Stimulated activated CD8-positive, alpha-beta memory T cell treated with anti-CD3 and anti-CD28 coated beads, Interleukin-7, amount 100 ng/mL, for 24 hours (primary cell): Measurements from ENCODE around the gene TXNRD1.
"Not testable (repeated sequence)": the region's sequence is repeated elsewhere in the genome, so short reads cannot be mapped to it uniquely, and the experiment has no call there.

ENCODE experiments used
- DNase-seq: peaks from one replicate; pipeline ENCODE4 v3.0.0-alpha.2; 2020; ENCODE audit warnings: low read depth

The TXNRD1 gene

GRCh38 chr12:104242546-104243206 is 27.1 kb downstream of the TXNRD1 start:
- no peak for DNase-seq

- no peak for DNase-seq
Observed at GRCh38 chr12:104243551-104243950, 28.0 kb downstream of the TXNRD1 start.

- no peak for DNase-seq
Observed at GRCh38 chr12:104243971-104244370, 28.4 kb downstream of the TXNRD1 start.

- DNase-seq = no peak
Observed at GRCh38 chr12:104247698-104248097, 32.1 kb downstream of the TXNRD1 start.

- no peak for DNase-seq
Observed at GRCh38 chr12:104248444-104248843, 32.9 kb downstream of the TXNRD1 start.

GRCh38 chr12:104249017-104249416 is 33.4 kb downstream of the TXNRD1 start:
- DNase-seq = no peak

GRCh38 chr12:104249898-104250297 is 34.3 kb downstream of the TXNRD1 start:
- no peak for DNase-seq

- DNase-seq = no peak
Observed at GRCh38 chr12:104250366-104251125, 35.0 kb downstream of the TXNRD1 start.

GRCh38 chr12:104257913-104258472 is 42.4 kb downstream of the TXNRD1 start:
- no peak for DNase-seq

- DNase-seq = no peak
Observed at GRCh38 chr12:104258476-104259067, 43.0 kb downstream of the TXNRD1 start.

- no peak for DNase-seq
Observed at GRCh38 chr12:104263026-104263425, 47.4 kb downstream of the TXNRD1 start.

- DNase-seq = no peak
Observed at GRCh38 chr12:104263580-104264358, 48.2 kb downstream of the TXNRD1 start.

GRCh38 chr12:104265436-104265835 is 49.9 kb downstream of the TXNRD1 start:
- not testable (repeated sequence) for DNase-seq

- no peak for DNase-seq
Observed at GRCh38 chr12:104272938-104273337, 57.4 kb downstream of the TXNRD1 start.

GRCh38 chr12:104273503-104273902 is 57.9 kb downstream of the TXNRD1 start:
- no peak for DNase-seq

GRCh38 chr12:104274811-104275210 is 59.2 kb downstream of the TXNRD1 start:
- no peak for DNase-seq

GRCh38 chr12:104275689-104276088 is 60.1 kb downstream of the TXNRD1 start:
- DNase-seq = no peak

GRCh38 chr12:104276273-104277131 is 60.9 kb downstream of the TXNRD1 start:
- no peak for DNase-seq

- no peak for DNase-seq
Observed at GRCh38 chr12:104279164-104279563, 63.6 kb downstream of the TXNRD1 start.

GRCh38 chr12:104280111-104280510 is 64.5 kb downstream of the TXNRD1 start:
- no peak for DNase-seq
